GM19397 (cell line): ENCODE measurements around the gene HIRIP3.
"Not testable (repeated sequence)": the region's sequence is repeated elsewhere in the genome, so short reads cannot be mapped to it uniquely, and the experiment has no call there.

ENCODE experiments used
- ATAC-seq: cut with Tn5 transposase; IDR thresholded peaks from one replicate; pipeline ENCODE4 v1.9.1; 2021; ENCODE audit warnings: mild to moderate bottlenecking, moderate library complexity; ENCODE audit not compliant: unreplicated experiment

HIRIP3 gene, protein sequence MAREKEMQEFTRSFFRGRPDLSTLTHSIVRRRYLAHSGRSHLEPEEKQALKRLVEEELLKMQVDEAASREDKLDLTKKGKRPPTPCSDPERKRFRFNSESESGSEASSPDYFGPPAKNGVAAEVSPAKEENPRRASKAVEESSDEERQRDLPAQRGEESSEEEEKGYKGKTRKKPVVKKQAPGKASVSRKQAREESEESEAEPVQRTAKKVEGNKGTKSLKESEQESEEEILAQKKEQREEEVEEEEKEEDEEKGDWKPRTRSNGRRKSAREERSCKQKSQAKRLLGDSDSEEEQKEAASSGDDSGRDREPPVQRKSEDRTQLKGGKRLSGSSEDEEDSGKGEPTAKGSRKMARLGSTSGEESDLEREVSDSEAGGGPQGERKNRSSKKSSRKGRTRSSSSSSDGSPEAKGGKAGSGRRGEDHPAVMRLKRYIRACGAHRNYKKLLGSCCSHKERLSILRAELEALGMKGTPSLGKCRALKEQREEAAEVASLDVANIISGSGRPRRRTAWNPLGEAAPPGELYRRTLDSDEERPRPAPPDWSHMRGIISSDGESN

DNA sequence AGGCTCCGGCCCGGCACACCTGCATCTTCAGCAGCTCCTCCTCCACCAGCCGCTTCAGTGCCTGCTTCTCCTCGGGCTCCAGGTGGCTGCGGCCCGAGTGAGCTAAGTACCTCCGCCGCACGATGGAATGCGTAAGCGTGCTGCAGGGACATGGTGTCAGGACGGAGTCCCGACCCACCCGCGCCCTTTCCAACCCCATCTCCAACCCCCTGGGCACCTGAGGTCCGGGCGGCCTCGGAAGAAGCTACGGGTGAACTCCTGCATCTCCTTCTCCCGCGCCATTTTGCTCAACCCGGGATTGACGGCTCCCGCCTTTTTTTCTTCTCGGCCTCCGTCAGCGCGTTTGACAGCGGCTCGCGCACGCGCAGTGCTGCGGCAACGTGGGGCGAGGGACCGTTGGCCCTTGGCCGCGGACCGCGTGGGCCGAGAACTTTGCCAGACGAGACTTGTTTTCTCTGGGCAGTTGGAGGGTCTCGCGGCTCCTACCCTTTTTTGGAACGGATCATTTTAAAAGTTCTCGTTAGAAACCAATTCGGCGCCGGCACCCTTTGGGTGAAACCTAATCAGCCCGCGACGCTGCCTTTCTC is at the start of gene HIRIP3:
TSS of gene HIRIP3 (minus strand) at position 294 of the 587 bp plus-strand sequence. CDS start at position 282, 12 bp downstream.
- peak; percentile 54 for ATAC-seq

DNA sequence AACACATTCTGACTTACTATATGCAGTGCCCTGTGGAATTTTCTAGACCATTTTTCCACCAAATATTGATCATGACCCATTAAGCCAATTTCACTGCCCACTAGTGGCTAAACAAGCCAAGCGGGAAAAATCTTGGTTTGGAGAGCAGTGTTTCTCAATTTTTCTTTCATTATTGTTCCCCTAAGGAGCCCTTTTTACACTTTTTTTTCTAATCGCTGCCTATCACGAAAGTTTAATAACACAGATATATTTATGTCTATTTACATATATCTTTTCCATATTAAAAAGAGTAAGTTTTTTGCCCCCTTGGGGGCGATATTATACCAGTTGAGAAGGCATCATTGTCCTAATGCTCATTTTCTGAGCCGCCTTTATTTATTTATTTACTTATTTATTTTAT is 46.4 kb upstream of the HIRIP3 start:
- ATAC-seq: no peak

DNA sequence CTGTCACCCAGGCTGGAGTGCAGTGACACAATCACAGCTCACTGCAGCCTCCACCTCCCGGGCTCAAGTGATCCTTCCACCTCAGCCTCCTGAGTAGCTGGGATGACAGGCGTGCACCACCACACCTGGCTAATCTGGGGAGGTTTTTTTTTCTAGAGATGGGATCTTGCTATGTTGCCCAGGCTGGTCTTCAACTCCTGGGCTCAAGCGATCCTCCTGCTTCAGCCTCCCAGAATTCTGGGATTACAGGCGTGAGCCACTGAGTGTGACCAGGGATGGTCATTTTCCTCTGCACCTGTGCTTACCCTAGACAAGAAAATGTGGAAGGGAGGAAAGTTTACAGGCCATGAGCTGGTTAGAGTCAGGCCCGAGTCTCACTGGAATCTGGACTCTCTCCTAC is 45.3 kb upstream of the HIRIP3 start:
- ATAC-seq: not testable (repeated sequence)

DNA sequence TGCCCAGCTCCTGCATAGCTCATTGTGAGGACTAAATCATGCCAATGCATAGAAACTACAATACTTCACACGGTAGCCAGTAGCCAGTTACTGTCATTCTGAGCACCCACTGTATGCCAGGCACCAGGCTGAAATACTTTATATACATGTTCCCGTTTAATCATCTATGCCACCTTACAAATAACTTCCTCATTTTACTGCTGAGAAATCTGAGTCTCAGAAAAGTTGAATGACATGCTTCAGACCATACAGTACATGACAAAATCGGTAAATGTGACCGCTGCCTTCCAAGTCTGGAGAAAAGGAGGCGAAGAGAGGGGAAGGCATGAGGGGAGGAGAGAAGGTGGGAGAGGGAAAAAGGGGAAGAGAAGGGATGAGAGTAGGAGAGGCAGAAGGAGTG is 44.8 kb upstream of the HIRIP3 start:
- no peak for ATAC-seq

DNA sequence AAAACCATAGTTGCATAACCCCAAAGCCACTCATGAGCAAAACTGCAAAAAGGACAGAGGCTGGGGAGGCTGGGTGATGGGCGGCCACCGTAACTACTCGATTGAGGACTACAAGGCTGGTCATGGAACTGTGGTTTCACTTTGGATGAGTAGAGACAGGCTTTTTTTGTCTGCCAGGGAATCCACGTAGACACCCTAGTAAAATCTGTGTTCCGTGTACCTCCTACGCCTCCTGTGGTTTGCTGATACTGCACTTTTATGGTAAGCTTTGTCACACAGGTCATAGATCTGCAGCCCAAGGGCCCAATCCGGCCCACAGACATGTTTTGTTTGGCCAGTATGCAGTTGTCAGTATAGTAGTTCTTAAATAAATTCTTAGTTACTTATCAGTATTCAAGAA is 37.9 kb upstream of the HIRIP3 start:
- ATAC-seq: no peak

DNA sequence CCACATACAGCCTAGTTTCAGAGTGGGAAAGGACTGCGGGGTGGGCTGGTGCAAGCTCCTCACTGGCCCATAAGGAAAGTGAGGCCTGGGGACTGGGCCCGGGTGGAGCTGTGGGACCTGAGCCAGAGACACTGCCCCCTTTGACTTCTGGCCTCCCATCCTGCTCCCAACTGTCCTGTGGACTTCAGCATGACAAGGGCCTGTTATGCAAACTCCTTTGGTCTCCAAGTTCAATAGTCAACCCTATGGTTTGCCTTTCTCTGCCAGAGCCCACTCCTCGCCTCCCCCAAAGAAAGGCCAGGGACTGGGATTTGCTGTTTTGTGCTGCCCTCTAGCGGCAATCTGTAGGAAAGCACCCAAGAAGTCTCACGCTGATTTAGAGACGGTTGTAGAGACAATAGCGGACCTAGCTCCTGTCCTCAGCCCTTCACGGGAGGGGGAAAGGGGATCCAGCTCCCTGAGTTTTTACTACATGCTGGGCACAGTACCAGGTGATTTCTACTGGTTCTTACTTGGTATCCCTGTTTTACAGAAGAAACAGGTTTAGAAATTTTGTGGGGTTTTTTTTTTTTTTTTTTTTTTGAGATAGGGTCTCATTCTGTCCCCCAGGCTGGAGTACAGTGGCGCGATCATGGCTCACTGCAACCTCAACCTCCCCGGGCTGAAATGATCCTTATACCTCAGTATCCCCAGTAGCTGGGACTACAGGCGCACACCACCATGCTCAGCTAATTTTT is 36.8 kb upstream of the HIRIP3 start:
- no peak for ATAC-seq

DNA sequence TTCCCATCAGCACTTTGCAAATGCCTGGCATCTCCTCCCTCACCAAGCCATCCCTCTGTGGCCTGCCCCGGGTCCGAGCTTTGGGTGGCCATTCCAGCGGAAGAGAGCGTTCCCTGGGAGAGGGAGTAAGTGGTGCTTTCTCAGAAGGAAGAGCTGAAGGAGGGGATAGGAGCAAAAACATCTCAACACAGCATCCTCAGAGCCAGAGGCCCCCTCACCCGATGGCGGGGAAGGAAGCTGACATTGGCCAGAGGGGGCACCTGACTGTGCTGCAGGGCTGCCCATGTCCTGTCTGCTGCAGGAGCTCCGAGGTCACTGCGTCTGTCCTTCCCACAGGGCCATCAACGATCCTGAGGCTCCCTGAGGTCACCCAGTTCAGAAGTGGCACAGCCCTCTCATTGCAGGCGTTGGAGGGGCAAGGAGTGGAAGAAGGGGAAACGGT is 36.1 kb upstream of the HIRIP3 start:
- ATAC-seq: no peak

DNA sequence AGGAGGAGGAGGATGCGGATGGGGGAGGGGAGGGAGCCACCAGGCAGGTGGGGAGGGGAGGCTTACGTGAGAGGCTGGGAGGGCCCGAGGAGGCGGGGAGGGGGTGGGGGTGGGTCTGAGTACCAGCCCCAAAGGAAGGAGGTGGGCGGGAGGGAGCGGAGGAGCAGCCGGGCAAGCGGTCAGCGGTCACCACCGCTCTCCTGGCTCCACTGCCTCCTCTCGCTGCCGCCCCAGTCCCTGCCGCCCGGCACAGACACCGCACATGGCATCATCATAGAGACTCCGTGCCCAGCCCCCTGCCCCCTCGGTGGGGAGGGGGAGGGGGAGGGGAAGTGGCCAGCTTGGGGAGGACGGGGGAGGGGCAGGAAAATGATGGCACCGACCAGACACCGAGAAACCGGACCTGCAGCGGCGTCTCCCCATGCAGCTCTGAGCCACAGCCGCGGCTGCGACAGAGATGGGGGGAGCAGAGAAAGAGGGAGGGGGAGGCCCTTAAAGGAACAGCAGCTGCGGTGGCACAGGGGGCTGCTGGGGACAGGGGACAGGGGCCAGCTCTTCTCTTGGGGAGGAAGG is 35.5 kb upstream of the HIRIP3 start, which contains the start of gene TLCD3B:
TSS of gene TLCD3B (minus strand) at position 431 of the 573 bp plus-strand sequence. CDS start 744 bp downstream, outside the sequence.
- no peak for ATAC-seq

DNA sequence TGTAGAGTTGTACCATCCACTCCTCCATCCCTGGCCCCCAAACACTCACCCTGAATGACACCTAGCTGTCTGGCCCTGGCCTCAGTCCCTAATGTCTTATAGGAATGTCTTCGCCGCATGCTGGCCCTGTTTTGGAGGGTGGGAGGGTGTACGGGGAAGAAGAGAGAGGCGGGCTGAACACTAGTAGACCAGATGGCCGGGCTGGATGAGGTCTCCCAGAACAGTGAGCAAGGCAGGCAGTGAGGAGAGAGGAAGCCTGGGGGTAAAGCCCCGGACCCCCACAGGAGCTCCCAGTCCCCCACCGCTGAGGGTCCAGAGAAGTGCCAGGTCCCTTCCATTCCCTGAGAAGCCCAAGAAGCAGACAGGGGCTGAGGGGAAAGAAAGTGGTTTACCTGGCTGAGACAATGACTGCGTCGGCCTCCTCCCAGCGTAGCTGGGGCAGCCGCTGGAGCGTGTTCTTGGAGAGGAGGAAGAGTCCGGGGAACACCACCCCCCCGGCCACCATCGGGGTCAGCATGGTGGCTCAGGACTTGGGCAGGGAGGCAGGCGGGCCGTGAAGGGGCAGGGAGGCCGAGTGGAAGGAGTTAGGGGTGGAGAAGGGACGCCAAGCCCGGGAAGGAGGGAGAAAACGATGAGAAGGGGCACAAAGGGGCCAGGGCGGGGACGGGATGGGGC is 34.7 kb upstream of the HIRIP3 start:
- ATAC-seq: no peak

DNA sequence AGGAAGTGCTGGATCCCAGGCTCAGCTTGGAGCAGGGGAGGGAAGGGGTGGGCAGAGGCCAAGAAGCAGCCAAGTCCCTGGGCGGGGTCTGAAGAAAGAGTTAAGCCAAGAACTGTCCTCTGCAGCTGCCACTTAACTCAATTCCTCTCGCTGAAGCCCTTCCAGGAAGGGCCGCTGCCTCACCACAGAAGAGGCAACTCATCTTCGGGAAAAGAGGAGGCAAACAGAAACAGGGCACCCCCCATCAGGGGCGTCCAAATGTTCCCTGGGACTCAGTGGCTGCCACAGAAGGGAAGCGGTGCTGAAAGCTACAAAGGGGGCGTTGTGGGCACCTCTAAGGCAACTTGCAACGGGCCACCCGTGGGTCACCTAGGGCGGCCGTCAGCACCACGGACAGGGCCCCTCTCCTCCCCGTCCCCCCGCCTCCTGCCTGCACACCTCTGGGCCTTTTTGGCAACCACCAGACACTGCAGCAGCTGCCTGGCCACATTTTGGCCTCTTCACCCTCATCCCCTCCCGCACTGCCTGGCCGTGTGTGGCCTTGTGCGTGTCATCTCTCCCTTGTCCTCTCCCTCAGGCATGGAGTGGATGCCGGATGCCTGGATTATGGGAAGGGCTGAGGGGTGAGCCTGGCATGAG is 33.1 kb upstream of the HIRIP3 start:
- no peak for ATAC-seq

DNA sequence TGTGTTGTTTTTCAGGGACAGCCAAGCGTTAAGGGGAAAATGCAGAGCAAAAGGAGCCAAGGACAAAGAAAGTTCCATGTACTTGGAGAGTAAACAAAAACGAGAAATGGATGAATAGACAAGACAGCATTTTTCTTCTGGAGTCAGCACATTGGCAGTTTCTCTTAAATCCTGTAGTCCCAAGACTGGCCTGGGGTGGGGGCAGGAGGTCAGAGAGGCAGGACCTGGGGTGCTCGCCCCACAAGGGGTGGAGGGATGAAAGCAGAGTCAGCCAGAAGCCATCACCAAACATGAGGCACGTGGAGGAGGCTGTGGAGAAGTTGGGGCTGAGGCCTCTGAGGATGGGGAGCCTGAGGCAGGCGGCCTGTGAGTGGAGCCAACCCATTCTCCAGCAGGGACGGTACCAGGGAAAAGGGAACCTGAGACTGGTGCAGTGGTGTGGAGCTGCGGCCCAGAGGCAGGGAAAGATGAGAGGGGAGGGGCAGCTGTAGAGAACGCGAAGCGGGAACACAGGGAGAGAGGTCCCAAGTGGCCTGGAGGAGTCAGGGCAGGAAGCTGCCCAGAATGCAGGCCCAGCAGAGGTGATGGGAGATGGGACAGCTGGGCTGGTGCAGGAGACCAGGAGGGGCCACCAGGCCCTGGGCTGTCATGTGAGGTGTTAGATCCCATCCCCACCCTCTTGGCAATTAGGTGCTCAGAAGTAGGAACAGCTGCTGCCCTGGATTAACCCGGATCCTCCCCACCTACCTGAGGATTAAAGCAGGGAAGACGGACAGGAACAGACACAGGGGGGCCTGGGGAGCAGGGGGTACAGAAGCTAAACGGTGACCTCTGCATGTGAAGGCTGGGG is 32.4 kb upstream of the HIRIP3 start:
- no peak for ATAC-seq

DNA sequence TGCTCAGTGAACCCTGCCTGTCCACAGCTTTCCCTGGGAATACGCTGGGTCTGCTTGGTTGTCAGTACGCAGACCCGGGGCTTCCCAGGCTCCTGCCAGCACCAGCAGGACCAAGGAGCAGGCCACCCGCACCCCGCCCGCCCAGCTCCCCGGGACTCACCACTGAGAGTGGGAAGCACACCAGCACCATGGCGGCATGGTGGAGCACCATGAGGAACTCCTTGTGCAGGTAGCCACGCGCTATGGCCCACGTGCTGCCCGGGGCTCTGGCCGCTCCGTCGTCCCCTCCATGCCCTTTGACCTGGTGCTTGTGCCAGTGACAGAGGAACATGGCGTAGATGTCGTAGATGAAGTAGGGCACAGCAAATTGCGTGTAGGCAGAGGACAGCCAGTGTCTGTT is 31.0 kb upstream of the HIRIP3 start:
- ATAC-seq: no peak

DNA sequence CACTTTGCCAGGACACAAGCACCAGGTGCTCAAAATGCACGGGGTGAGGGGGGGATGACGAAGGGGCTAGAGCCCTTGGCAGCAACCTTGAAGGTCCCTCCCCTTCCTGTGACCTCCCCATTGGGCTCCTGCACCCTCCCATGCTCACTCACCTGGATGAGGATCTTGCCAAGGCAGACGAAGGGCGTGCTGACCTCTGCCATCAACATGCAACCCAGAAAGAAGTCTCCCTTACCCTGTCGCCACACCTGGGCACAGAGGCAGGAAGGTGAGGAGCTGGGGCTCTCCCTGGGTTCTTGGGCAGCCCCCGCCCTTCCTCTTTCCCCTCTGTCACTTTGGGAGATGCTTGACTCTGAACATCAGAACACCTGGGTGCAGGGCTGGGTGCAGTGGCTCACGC is 30.2 kb upstream of the HIRIP3 start:
- no peak for ATAC-seq

DNA sequence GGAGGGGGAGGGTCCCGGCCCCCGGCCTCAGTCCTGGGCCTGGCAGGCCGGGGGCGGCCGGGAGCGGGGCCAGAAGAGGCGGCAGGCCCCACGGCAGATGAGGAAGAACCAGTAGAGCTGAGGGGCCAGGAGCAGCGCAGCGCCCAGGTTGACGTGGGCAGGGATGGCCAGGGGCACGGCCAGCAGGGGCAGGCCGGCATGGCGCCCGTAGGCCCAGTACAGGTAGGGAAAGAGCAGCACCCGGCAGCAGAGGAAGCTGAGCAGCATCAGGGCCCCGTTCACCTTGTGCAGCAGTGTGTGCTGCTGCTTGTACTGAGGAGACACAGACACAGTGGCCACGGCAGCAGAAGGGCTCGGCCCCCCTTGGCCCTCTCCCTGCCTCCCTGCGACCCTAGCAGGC is 29.7 kb upstream of the HIRIP3 start:
- no peak for ATAC-seq

DNA sequence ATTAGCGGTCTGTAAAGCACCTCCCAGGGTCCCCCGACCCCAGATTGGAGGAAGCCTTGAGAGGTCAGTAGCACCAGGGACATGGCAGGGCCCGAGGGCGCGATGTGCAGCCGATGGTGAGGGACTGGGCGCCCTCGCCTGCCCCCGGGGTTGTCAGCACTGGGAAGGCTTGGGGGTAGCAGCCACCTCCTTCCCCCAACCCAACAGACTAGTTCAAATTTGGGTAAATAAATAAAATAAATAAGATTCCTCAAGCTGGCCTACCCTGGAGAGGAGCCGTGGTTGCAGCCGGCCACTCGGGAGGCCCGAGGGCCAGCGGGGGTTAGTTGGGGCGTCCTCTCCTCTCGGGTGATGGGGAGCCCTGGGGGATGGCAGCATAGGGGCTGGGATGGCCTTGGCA is 29.0 kb upstream of the HIRIP3 start:
- ATAC-seq: no peak

DNA sequence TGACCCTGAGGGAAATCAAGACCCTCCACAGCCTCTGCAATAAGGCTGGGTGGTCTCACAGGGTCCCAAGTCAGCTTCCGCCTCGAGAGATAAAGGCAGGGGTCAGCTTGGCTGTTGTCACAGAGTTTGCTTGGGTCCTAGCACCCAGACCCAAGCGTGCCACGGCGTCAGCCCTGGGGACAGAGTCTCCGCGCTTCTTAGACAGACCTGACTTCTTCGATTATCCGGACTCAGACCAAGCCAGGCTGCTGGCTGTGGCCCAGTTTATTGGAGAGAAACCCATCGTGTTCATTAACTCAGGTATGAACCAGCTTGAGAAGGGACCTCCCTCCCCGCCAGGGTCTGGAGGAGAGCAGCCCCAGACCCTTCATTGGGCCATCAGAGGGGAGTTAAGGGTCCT is 28.2 kb upstream of the HIRIP3 start:
- ATAC-seq: no peak

DNA sequence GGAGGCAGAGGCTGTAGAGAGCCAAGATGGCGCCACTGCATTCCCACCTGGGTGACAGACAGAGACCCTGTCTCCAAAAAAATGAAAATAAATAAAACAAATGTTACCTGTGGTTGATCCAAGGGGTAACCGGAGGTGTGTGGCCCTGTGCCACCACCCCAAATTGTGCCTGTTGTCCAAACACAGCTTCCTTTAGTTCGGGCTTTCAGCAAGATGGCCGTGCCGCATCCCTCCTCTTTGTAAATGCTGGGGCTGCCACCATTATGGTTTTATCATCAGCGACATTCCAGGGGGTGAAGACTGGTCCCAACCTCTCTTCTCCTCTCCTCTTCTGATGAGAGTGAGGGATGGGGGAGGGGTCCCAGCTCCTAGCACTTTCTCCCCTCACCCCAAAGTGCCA is 27.5 kb upstream of the HIRIP3 start, which contains the start of gene C16orf92:
TSS of gene C16orf92 (plus strand) at position 312 of the 400 bp plus-strand sequence. CDS start 143 bp downstream, outside the sequence.
- ATAC-seq: no peak

DNA sequence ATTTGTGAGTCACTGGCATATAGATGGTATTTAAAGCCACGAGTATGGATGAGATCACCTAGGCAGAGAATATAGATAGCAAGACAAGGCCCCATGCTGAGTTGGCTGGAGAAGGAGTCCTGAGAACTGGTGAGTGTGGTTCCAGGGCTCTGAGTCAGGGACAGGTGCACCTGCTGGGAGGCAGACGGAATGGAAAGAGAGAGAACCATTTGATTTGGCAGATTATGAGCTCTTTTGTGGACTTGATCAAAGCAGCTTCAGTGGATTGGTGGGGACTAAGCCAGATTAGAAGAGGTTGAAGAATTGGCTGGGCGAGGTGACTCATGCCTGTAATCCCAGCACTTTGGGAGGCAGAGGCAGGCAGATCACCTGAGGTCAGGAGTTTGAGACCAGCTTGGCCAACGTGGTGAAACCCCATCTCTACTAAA is 23.3 kb upstream of the HIRIP3 start:
- no peak for ATAC-seq

DNA sequence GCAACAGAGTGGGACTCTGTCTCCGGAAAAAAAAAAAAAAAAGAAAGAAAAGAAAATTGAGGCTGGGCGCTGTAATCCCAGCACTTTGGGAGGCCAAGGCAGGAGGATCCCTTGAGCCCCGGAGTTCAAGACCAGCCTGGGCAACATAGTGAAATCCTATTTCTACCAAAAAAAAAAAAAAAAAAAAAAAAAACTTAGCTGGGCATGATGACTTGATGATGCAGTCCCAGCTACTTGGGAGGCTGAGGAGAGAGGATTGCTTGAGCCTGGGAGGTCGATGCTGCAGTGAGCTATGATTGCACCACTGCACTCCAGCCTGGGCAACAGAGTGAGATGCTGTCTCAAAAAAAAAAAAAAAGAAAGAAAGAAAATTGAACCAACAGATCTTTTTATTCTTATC is 22.5 kb upstream of the HIRIP3 start:
- not testable (repeated sequence) for ATAC-seq
